ENCODE results near the gene FOXK1. TPM values are rescaled to one million over a fixed set of nuclear protein-coding genes. Genes with fewer than 3 reads are reported as not detected.

Gene FOXK1
- total and polyA plus RNA-seq, 7 donors: 4.2 to 26.4 (median 16.8) TPM

GRCh38 chr7:4745265-4745919 is 63.3 kb downstream of the FOXK1 start:
- peaks cover 0 to 32% of the 10 kb centered on the region in 2 donors for H3K36me3 ChIP-seq (ENCODE audit: insufficient read depth in 1 of 2, low read depth in 1 of 2)
- no peaks in the 10 kb centered on the region for H3K27me3 ChIP-seq (ENCODE audit: insufficient read depth in 3 of 3, low read length in 2 of 3)
- peak in 2 of 4 donors; percentile 2 to 5 for ATAC-seq
- H3K4me3 ChIP-seq: peak overlapping the region; percentile 48
- intact Hi-C loops (cut with DNase I): loop anchor here (2.0 to 5.0 kb wide), 3 partner anchors 31 to 103 kb away; partner anchors contain the start of gene FOXK1 (in 1 of the 2)
- H3K4me1 ChIP-seq: peaks cover 29% of the 10 kb centered on the region
- no peak for TF ChIP-seq CTCF (IDR thresholded peaks at IDR 0.05)
- peak overlapping the region; percentile 92 for H3K27ac ChIP-seq
- no peaks in the 10 kb centered on the region for H3K9me3 ChIP-seq
- DNase-seq: no peak
- WGBS, 3 donors: 16 to 19% (median 19%) methylated on average over 18 of the region's 18 CpGs

GRCh38 chr7:4745971-4746919 is 64.2 kb downstream of the FOXK1 start:
- Histone ChIP-seq H3K9me3 (no peaks in the 10 kb centered on the region), H3K4me3 (peak overlapping the region; percentile 48), H3K27ac (peak overlapping the region; percentile 92), H3K4me1 (peaks cover 29% of the 10 kb centered on the region), H3K36me3 (ENCODE audit: insufficient read depth in 1 of 2, low read depth in 1 of 2) (peaks cover 0 to 28% of the 10 kb centered on the region in 2 donors), H3K27me3 (ENCODE audit: insufficient read depth in 3 of 3, low read length in 2 of 3) (no peaks in the 10 kb centered on the region)
- no peak for DNase-seq
- intact Hi-C loops (cut with DNase I): loop anchor here (2.0 to 5.0 kb wide), 3 partner anchors 31 to 104 kb away; partner anchors contain the start of gene FOXK1 (in 1 of the 2)
- ATAC-seq: no peak
- 66 to 70% (median 68%) methylated on average over 12 of the region's 12 CpGs for WGBS, 3 donors
- TF ChIP-seq CTCF (IDR thresholded peaks at IDR 0.05): no peak

- peaks cover 29% of the 10 kb centered on the region for H3K4me1 ChIP-seq
- 67 to 83% (median 77%) methylated on average over 22 of the region's 22 CpGs for WGBS, 3 donors
Measured at GRCh38 chr7:4747013-4747412, 64.9 kb downstream of the FOXK1 start.

GRCh38 chr7:4747746-4748145 is 65.7 kb downstream of the FOXK1 start:
- ATAC-seq (no peak), DNase-seq (no peak)
- no peaks in the 10 kb centered on the region for H3K27me3 ChIP-seq (ENCODE audit: insufficient read depth in 3 of 3, low read length in 2 of 3)
- H3K4me1 ChIP-seq: peaks cover 29% of the 10 kb centered on the region
- no peaks in the 10 kb centered on the region for H3K9me3 ChIP-seq
- 63 to 78% (median 72%) methylated on average over 11 of the region's 11 CpGs for WGBS, 3 donors
- H3K4me3 ChIP-seq: no peak overlapping the region
- peak overlapping the region; percentile 92 for H3K27ac ChIP-seq
- no peak for TF ChIP-seq CTCF (IDR thresholded peaks at IDR 0.05)
- peaks cover 0 to 24% of the 10 kb centered on the region in 2 donors for H3K36me3 ChIP-seq (ENCODE audit: insufficient read depth in 1 of 2, low read depth in 1 of 2)
- intact Hi-C loops (cut with DNase I): loop anchor here in 1 of 2 donors (5.0 kb wide), 1 partner anchor 105 kb away; no protein-coding TSS in a partner anchor

More at GRCh38 chr7:4747013-4747412, 64.9 kb downstream of the FOXK1 start:
- TF ChIP-seq CTCF (IDR thresholded peaks at IDR 0.05): no peak
- ATAC-seq: no peak
- H3K9me3 ChIP-seq: no peaks in the 10 kb centered on the region
- H3K4me3 ChIP-seq: no peak overlapping the region
- peaks cover 0 to 28% of the 10 kb centered on the region in 2 donors for H3K36me3 ChIP-seq (ENCODE audit: insufficient read depth in 1 of 2, low read depth in 1 of 2)
- H3K27ac ChIP-seq: peak overlapping the region; percentile 92
- intact Hi-C loops (cut with DNase I): loop anchor here in 1 of 2 donors (5.0 kb wide), 1 partner anchor 105 kb away; no protein-coding TSS in a partner anchor
- H3K27me3 ChIP-seq (ENCODE audit: insufficient read depth in 3 of 3, low read length in 2 of 3): no peaks in the 10 kb centered on the region
- DNase-seq: no peak
